Measurements from ENCODE around the gene FARS2.
A peak's percentile ranks its signal among the peaks of the same experiment; 100 is the strongest.
"Not testable (repeated sequence)": the region's sequence is repeated elsewhere in the genome, so short reads cannot be mapped to it uniquely, and the experiment has no call there.

The FARS2 gene

DNA sequence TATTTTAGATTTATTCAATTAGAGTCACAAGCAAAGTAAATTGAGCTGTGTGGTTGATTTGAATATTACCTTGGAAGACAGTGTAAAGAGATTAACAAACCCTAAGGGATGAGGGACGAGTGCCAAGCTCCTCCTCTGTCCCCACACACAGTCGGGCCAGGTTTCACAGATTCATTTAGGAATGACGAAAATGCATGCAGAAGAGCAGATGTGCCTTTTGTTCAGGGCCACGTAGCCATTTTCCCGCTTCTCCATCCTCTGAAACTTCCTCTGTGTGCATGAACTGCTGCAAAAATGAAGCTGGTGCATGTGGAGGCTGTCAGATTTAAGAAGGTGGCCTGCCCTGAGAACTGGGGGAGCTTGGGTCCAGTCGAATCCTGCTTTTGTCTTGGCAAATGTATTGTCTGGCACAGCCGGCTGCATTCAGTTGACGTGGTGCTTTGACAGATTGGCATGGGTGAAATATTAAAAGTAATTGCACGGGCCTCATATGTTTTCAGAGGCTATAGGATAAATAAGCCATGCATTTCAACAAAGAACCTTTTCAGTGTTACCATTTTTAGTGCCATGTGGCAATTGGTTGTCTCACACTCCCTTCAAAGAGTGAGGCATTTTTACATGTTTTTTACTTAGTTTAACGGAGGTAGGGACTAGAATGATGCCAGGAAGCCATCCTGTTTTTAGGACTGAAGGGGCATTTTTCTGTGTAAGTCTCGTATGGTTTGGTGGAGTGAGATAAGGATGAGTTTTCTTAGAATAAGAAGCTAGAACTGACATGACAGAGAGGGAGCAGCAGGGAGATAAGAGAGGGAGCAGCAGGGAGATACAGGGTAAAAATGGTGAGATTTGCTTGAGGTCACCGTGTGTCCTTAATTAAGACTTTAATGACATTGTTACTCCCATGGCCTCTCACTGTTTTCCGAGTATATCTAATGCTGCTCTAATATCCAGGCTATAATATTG lies 384.3 kb downstream of the FARS2 start:
- DNase-seq = no peak

DNA sequence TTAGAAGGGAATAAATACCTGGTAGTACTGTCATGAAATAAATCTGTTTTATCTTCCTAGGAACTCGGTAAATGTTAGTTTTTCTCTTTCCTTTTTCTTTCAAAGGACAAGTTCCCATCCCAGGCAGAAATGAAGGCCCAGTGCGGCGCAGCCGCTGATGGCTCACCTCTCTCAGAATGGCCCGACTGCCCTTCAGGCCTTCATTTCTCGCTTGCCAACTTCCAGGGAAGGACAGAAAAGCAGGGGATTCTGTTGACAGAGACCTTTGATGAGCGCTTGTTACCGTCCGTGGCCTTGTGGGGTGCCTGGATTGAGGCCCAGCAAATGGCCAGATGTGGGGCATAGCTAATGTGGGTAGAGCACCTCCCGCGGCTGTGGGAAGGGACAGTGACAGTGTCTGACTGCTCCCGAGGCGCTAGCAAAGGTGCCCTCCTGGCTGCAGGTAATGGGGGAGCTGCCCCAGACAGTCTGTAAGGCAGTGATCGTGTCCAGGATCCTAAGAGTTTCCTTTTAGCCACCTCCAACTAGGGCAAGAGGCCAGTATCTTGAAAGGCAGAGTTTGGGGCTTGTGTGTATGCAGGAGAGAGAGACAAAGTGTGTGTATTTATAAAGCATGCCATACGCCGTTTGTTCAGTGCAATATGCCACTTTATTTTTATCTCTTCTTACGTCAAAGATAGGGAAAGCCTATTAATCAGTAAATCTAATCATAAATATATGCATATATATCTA lies 391.3 kb downstream of the FARS2 start:
- DNase-seq = no peak

DNA sequence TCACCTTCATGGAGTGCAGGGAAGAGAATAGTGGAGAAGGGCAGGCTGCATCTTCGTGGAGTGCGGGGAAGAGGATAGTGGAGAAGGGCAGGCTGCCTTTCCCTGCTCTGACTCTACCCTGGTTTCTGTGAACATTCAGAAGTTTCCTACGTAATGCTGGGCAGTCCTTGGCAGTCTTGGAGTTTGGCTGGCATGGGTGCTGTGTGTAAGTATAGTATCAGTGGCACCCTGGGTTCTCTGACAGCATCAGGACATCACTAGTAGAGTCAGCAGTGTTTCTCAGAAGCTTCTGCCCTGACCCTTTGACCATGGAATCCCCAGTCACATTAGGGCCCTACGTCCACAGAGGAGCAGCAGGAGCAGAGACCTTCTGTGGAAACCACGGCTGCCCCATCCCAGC lies 392.5 kb downstream of the FARS2 start:
- DNase-seq = no peak

DNA sequence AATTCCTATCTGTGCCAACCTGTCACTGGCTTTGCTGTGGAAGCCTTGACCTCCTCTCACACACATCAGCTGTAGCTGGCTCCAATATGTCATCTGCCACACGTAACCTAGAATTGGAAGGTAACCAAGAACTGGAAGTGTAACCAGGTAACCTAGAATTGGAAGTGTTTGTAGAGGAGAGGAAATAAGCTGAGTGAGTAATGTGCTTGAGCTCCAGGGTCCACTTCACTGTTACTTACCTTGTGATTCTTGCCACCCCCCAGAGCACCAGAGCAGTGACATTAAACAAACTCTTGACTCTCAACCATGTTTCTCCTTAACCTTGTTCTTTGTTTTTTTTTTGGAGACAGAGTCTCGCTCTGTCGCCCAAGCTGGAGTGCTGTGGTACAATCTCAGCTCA lies 394.9 kb downstream of the FARS2 start:
- DNase-seq = no peak

DNA sequence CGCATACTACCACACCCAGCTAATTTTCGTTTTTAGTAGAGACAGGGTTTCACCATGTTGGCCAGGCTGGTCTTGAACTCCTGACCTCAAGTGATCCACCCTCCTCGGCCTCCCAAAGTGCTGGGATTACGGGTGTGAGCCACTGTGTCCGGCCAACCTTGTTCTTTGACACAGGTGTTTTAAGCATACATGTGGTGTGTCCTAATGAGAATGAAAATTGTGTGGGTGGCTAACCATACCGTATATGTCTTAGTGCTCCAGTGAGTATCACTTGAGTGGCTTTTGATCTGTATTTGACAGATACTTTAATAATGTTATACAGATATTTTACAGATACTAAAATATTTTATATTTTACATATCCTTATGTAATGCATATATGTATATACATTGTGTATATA lies 395.4 kb downstream of the FARS2 start:
- not testable (repeated sequence) for DNase-seq

DNA sequence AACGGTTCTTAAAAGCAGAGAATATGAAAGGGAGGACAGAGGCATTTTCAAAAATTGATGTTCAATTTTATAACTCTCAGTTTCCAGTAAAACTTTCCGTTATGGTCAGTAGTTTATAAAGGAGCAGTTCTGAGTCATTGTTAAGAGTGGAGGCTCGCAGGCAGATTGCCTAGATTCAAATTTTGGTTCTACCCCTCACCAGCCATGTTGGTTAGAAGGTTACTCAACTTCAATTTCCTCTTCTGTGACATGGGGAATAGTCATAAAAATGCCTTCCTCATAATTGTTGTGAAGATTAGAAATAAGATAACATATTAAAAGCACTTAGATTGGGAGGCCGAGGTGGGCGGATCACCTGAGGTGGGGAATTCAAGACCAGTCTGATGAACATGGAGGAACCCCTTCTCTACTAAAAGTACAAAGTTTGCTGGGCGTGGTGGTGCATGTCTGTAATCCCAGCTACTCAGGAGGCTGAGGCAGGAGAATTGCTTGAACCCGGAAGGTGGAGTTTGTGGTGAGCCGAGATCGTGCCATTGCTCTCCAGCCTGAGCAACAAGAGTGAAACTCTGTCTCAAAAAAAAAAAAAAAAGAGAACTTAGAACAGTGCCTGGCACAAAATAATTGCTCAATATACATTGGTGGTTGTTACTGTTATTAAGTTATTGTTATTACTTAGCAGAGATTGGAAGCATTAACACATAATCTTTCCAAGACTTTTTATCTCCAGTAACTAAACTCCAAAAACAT lies 396.5 kb downstream of the FARS2 start:
- no peak for DNase-seq

DNA sequence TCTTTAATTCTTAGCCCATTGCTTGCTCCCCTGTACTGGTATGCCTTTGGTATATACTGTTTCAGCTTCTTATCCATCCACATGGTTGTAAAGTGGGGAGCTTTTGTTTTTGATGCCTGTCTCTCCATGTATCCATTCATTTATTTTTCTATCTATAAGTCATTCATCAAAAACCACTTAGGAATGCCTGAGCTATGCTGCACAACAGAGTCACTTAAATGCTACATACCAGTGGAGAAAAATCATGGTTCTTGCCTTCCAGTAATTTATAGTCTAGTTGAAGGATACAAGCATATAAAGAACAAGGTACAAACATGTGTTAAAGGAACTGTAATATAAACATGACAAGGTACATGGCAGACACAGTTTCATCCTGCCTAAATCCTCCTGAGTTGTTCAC lies 398.2 kb downstream of the FARS2 start:
- no peak for DNase-seq

DNA sequence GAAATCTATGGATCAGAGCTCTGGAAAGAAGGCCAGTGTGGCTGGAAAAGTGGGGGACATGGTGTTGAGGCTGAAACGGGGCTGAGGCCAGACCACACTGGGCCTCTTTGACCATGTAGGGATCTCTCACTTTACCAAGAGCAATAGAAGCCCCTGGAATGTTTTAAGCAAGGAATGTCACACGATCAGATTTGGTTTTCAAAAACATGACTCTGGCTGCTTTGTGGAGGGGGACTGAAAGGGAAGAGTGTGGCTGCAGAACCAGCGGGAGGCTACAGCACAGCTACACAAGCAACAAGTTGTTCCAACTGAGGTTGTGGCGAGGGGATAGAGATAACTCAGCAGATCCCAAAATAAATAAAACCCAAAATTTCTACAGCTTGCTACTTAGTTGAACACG lies 399.5 kb downstream of the FARS2 start:
- DNase-seq = no peak

DNA sequence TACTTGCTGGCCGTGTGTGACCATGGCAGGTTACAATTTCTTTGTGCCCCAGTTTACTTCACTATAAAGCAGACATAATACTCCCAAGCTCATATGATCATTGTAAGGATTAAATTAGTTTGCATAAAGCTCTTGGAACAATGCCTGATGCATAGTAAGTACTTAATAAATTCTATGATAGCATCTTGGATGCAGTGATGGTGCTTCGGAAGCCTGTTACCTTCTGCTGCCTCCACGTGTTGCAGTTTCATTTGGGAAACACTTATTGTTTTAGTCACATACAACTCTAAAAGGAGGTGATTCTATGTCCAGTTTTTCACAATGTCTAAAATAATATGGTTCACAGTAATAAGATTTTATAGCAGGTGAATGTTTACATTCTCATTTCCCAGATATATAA lies 401.5 kb downstream of the FARS2 start:
- DNase-seq = no peak

DNA sequence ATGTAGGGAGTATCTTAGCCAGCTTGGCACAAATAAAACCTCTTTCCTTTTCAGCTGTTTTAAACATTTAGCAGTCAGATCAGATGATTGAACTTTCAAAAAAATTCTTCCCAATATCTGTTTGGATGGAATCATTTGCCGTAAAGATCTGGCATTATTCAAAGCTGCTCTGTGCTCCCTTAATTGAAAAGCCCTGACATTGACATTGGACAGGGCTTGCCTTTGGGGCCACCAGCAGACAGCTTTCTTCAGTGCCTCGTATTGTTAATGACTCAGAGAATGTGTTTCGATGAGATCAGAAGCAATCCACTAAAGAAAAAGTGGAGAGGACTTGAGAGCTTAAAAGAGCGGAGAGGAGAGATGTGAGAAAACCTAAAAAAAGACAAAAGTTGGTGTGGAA lies 401.9 kb downstream of the FARS2 start:
- DNase-seq = no peak

DNA sequence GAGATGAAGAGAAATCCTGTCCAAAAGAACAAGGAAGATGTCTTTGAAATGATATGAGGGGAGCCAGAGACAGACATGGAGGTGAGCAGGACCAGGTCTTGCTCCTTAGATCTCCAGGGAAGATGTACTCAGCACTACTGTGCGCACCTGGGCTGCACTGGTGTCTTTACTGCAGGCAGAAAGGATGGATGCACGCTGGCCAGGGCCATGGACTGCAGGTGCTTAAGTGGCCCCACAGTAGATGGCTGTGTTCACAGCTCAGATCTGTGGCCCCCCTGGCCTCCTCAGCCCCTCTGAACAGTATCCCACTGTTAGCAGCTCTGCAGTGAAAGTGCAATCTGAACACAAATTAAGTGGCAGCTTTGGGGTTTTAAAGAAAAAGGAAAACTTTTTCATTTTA lies 402.4 kb downstream of the FARS2 start:
- no peak for DNase-seq

DNA sequence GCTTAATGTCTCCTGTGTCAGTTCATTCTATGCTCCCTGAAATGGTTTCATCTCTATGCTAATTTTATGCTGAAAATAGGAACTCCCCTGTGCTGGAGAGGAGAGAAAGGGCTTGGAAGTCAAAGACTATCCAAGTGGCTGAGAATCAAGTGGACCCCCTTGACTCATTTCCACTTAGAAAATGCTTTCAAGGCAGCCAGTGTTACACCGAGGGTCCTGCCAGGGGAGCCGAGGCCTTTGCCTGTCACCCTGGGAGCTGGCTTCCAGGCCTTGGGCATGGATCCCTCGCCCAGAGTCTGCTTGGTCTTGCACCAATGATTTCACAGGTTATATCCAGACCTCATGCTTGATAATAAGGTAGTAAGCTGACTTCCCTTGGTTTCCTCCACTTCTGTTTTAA lies 402.8 kb downstream of the FARS2 start:
- no peak for DNase-seq

DNA sequence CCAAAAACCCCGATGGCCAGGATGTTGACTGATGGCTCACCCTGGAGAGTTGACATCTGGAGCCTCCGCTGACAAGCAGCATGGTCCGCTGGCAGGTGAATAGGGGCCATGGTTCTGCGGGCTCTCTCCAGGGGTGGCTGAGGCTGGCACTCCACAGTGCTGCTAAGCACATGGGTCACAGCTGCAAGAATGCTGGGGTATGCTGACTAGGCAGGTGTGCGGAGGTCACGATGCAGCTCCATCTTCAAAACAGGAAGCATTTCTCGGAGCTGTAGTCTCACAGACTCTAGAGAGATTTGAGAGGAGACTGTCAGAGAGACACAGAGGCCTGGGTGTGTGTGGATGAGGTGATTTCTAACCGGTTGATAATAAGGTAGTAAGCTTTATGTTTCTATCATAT lies 403.9 kb downstream of the FARS2 start:
- peak; percentile 32 for DNase-seq

DNA sequence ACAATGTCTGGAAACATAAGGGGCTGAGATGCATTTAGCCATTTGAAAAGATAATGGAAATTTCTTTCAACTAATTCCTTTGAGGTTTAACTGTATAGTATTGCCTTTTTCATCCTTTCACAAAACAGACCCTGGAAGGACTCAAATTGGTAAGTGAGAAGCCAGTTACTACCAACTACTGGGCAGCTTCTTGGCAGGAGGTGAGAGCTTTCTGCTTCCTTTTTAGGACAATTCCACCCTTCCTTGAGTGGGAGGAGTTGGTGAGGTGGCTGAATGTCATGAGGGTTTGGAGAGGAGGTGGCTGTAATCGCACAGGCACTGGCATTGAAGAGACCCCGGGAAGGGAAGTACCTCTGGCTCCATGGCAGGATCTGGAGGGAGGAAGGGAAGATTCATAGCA lies 404.4 kb downstream of the FARS2 start:
- DNase-seq = no peak

DNA sequence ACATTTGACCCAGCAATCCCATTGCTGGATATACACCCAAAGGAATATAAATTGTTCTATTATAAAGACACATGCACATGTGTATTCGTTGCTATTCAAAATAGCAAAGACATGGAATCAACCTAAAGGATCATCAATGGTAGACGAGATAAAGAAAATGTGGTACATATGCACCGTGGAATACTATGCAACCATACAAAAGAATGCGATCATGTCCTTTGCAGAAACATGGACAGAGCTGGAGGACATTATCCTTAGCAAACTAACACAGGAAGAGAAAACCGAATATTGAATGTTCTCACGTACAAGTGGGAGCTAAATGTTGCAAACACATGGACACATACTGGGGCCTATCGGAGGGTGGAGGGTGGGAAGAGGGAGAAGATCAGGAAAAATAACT lies 405.4 kb downstream of the FARS2 start:
- DNase-seq = no peak

DNA sequence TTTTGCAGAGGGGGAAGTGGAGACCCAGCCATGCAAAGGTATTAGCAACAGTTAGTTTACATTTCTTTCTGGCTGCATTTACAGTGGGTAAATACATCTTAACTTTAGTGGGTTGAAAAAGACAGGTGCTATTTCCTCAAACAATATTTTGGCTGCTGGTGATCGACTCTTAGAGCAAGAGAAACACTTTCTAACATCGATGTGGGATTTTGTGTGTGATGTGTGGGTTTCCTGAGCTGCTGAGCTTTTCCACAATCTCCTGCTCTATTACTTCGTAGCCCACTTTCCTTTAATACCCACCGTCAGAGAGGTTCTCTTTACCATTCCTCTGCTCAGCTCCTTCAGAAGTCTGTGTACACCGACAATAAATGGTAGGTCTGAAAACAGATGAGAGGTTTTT lies 406.4 kb downstream of the FARS2 start:
- DNase-seq = no peak

DNA sequence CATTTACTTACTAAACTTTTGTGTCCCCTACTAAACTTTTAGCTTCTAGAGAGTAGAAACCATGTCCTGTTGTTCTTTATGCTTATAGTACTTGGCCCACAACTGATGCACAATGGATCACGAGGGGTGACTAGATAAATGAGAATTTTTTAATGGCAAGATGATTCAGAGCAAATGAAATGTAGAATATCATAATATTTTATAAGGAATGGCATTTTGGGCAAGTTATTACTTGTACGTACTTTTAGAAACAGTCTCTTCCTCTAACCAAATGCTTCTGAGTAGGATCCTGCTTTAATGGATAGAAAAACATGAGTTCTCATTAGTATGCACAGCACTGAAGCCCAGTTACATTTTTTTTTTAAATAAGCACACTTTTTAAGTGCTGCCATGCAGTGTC lies 409.1 kb downstream of the FARS2 start:
- no peak for DNase-seq

DNA sequence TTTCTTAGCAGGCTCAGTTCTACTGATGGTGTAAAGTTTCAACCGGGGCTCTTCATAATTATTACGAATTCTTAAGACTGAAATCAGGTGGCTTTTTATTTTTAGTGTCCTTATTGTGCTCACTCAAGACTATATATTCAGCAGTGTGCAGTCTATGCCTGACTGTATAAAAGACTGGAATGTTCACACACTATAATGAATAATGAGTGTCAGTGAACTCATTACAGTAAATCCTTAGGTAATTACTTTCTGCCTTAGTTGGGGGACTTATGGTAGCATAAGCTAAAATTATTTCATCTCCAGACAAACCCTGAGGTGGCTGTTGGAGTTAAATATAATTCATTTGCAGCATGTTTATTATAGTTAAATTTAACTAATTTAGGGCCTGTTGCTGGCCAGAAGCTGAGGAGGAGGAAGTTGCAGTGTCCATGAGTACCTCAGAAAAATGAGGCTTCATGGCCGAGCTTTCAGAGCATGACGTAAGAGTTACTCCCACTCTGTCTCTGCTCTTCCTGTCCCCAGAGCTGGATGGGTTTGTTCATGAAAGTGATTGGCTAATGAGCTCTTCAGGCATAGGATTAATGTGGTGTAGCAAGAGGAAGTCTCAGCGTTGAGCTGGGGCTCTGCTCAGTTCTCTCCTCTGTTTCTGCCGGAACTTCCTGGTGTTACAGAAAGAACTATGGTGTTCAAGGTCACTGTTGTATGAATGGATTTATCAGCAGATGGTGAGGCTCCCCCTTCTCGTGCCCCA lies 409.7 kb downstream of the FARS2 start:
- DNase-seq = no peak

DNA sequence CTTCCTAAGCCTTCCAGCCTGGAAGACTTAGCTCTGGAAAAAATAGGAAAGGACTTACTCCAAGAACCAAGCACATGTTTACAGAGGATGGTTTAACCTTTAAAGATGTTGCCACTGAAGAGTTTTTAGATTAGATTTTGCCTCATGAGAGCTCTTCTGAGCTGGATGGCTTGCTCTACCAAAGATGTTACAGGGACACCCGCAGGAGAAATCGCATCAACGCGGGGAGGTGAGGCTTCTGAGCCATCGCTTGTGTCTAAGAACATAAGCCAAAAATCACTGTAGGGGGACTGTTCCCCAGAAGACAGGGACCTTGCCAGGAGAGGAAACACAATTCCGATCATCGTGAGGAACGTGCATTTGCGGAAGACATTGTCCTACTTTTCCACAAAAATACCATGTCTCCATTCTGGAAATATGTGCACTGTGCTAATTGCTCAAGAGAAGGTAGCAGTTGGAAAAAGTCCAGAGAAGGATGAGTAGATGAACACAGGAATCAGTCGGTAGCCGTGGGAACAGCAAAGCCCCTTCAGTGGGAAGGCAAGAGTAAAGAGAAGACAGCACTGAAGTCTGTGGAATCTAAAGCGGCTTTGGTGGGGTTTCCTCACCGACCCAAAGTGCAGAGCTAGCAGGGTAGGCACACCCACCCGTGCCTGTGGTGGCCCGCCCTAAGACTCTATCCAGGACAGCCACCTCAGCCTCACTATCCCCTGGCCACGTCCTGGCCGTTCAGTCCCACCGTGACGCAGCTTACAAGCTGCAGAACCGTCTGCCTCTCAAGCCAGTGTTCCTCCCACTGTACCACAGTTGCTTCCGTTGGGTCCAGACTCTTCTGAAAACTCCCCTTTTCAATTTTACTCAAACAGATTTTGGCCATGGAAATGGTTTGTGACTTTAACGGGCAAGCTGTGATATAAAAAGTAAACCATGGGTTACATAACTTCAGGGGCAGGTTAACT lies 410.6 kb downstream of the FARS2 start:
- DNase-seq = no peak

DNA sequence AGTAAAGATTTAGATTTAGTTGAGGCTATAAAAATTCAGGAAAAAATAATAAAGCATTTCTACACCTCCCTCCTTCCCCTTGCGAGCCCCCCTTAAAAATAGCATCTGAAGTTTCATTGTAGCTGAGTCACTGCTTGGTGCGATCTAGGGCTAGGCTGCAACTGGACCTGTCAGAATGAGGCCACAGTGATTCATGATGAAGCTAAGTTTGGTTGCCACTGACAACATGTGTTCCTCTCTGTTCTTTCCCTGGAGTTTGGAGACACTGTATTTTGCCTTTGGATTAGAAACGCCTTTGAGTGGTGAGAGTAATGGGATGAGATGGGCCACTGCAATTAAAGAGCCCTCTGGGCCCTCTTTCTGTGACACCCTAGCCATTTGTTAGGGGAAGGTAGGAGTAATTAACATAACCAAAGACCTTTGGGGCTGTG lies 411.3 kb downstream of the FARS2 start:
- DNase-seq = no peak

DNA sequence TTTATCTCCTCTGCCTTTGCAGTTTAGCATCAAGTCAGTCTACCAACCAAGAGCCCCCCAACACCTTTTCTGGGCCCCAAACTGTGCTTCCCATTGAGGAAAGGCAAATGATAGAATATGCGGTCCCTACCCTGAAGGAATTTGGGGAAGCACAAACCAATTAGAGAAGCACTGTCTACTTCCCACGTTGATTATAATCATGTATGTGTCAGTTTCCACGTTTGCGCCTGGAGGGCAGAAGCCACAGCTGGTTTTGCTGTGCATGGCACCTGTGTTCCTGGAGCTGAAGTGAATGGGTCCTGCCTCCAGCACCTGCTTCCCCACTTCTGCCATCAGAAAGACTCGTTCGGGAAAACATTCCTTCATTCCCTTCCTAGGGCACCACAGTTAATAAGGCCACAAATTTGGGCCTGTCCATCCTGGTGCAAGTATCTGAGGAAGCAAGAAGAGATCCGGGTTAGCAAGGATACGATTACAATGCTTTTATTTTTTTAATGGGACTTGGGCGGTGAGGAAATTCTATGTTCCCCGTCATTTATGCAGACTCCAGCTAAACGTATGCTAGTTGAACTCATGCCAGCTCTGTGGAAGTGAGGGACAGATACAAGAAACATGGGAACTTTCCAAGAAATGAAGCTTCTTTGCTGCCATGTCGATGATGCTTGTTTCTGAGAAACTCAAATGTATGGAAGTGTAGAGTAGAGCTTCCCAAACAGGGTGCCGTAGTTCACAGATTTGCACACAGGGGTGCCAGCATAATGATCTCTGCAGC lies 411.9 kb downstream of the FARS2 start:
- DNase-seq = no peak
